Adrenal gland (tissue), 5 donors: ENCODE measurements around the gene MVB12B.

Experiments used
- CTCF ChIP-seq, 6 experiments: fragments of 450-650 bp in 4 of 6; fragments of 200-600 bp in 2 of 6; sonication (generic) in 1 of 6; IDR thresholded peaks; 1 replicate in 5 of 6; 2 replicates in 1 of 6; pipeline versions ENCODE4 v1.5.1 to v1.8.0; 2016 to 2021; ENCODE audit warnings: antibody characterized with exemption in 6 of 6, mild to moderate bottlenecking in 2 of 6, moderate library complexity in 1 of 6
- POLR2A ChIP-seq, 2 donors: fragments of 450-650 bp; IDR thresholded peaks; one replicate each; pipeline ENCODE4 v1.6.1; 2017; ENCODE audit warnings: antibody characterized with exemption in 2 of 2, mild to moderate bottlenecking in 2 of 2, moderate library complexity in 1 of 2
- donor health status: DM: no; HTN: no; CAD: no.

- no peak for TF ChIP-seq CTCF (IDR thresholded peaks at IDR 0.05)
- no peak for TF ChIP-seq POLR2A (IDR thresholded peaks at IDR 0.05)
Observed at GRCh38 chr9:126325821-126326220, 808 bp upstream of the MVB12B start.
